ENCODE measurements around the gene COX6B2.

The COX6B2 gene

DNA sequence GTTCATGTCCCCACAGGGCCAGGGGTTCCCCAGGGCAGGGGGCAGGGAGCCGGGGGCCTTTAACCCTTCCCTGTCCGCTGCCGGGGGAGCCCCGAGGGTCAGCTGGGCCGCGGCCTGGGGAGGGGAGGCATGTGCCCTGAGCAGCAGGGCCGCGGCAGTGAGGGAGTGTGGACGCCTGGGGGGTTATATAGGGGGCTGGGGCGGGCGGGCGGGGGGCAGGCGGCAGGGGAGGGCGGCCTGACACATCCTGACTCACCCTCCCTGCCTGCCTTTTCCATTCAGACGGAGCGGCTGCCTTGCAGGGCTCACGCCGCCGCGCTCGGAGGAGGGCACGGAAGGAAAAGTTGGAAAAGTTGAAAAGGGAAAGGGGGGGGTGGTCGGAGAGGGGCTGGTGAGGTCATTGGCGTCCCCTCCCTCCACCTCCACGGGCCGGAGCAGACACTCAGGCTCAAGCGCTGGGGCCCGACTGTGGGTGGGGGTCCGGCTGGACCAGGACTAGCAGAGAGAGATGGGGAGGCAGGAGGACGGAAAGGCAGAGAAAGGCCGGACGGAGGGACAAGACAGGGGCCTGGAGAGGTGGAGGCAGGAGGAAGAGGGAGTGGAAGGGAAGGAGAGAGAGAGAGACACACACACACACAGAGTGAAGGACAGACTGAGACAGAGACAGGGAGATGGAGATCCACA, 15.9 kb upstream of the COX6B2 start, which contains the start of gene IL11:
Gene IL11, minus strand, starts transcription at position 159 of the 684 bp plus-strand sequence. Its CDS starts 153 bp downstream, at position 6.
- no peak for DNase-seq (ENCODE audit: low read depth, low spot score)
- TF ChIP-seq SUZ12 (IDR thresholded peaks at IDR 0.05; ENCODE audit: extremely low read depth, insufficient read depth, insufficient read length) (no peak), ZNF274 (IDR thresholded peaks at IDR 0.05; ENCODE audit: low read depth, low read length) (no peak), YY1 (IDR thresholded peaks at IDR 0.05; ENCODE audit: insufficient read depth, insufficient read length) (no peak)
- Histone ChIP-seq H3K4me3 (ENCODE audit: insufficient read length, low read depth) (peak within 1 kb of the TSS; percentile 42), H3K9ac (ENCODE audit: insufficient read length, low read depth) (peak within 1 kb of the TSS; percentile 77), H3K27me3 (ENCODE audit: insufficient read depth, insufficient read length) (peaks cover 23% of the 10 kb centered on the region), H3K9me3 (ENCODE audit: insufficient read depth, low read length) (no peaks in the 10 kb centered on the region), H3K36me3 (ENCODE audit: insufficient read depth, insufficient read length, low read length) (peaks cover 21% of the 10 kb centered on the region), H3K4me1 (ENCODE audit: insufficient read depth, insufficient read length) (peaks cover 17% of the 10 kb centered on the region)

DNA sequence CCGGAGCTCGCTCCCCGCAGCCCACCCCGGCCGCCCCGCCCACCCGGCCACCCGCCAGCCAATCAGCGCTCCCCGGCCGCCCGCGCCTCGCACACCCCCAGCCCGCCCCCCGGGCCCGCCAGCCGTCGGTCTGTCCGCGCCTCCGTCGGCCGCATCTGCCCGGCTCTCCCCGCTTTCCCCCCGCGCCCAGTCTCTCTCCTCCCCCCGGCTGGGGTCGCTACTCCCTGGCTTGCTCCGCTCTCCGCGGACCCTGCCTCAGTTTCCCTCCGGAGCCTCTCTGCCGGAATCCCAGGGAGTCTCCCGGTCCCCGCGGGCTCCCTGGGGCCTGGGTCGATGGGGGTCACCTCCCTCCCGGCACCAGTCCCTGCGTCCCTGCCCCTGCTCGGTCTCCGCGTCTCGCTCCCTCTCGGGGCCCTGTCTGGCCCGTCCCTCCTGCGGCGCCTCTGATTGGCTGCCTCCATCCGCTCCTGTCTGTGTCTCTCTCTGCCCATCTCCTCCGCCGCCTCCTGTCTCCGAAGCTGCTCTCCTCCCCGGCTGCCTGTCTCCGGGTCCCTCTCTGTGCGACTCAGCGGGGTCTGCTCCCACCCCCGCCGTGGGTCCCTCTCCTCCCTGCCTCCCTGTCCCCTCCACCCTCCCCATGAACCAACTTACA, 15.3 kb upstream of the COX6B2 start:
- H3K27me3 ChIP-seq (ENCODE audit: insufficient read depth, insufficient read length): peaks cover 23% of the 10 kb centered on the region
- peak; percentile 49 for DNase-seq (ENCODE audit: low read depth, low spot score)
- no peak for TF ChIP-seq SUZ12 (IDR thresholded peaks at IDR 0.05; ENCODE audit: extremely low read depth, insufficient read depth, insufficient read length)

DNA sequence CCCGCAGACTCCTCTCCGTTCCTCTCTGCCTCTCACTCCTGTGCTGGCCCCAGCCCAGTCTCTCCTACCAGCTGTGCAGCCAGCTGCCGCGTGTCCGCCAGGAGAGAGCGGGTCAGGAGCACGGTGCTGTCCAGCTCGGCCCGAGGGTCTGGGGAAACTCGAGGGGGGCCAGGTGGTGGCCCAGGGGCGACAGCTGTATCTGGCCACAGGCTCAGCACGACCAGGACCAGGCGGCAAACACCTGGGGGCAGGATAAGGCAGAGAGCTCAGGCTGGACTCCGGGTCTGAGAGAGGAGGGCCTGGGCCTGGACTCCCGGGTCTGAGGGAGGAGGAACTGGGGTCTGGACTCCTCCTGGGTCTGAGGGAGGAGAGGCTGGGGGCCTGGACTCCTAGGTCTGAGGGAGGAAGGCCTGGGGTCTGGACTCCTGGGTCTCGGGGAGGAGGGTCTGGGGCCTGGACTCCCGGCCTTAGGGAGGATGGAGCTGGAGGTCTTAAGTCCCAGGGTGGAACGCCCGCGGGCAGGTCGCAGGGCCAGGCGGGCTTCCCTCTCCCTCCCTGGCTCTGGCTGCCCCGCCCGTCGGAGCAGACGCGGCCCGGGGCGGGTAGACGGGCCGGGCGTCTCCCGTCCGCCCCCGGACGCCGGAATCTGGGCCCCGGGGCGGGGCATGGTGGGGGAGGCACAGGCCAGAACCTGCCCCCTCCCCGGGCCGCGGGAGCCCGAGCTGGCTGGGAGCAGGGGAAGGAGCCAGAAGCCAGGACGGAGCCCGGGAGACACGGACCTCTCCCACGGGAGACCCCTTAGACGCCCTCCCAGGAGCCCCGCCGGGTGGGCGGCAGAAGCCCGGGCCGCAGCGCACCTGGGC, 14.4 kb upstream of the COX6B2 start:
- DNase-seq (ENCODE audit: low read depth, low spot score): no peak
- H3K36me3 ChIP-seq (ENCODE audit: insufficient read depth, insufficient read length, low read length): peaks cover 24% of the 10 kb centered on the region
- H3K9ac ChIP-seq (ENCODE audit: insufficient read length, low read depth): peak overlapping the region; percentile 77
- H3K4me3 ChIP-seq (ENCODE audit: insufficient read length, low read depth): peak overlapping the region; percentile 39
- H3K9me3 ChIP-seq (ENCODE audit: insufficient read depth, low read length): no peaks in the 10 kb centered on the region
- peaks cover 15% of the 10 kb centered on the region for H3K4me1 ChIP-seq (ENCODE audit: insufficient read depth, insufficient read length)
- peaks cover 23% of the 10 kb centered on the region for H3K27me3 ChIP-seq (ENCODE audit: insufficient read depth, insufficient read length)
- TF ChIP-seq YY1 (IDR thresholded peaks at IDR 0.05; ENCODE audit: insufficient read depth, insufficient read length) (no peak), SUZ12 (IDR thresholded peaks at IDR 0.05; ENCODE audit: extremely low read depth, insufficient read depth, insufficient read length) (no peak), ZNF274 (IDR thresholded peaks at IDR 0.05; ENCODE audit: low read depth, low read length) (no peak)

More for the DNA sequence above, 15.3 kb upstream of the COX6B2 start:
- H3K4me1 ChIP-seq (ENCODE audit: insufficient read depth, insufficient read length): peaks cover 15% of the 10 kb centered on the region
- H3K36me3 ChIP-seq (ENCODE audit: insufficient read depth, insufficient read length, low read length): peaks cover 24% of the 10 kb centered on the region
- peak overlapping the region; percentile 42 for H3K4me3 ChIP-seq (ENCODE audit: insufficient read length, low read depth)
- H3K9ac ChIP-seq (ENCODE audit: insufficient read length, low read depth): peak overlapping the region; percentile 61
- H3K9me3 ChIP-seq (ENCODE audit: insufficient read depth, low read length): no peaks in the 10 kb centered on the region

DNA sequence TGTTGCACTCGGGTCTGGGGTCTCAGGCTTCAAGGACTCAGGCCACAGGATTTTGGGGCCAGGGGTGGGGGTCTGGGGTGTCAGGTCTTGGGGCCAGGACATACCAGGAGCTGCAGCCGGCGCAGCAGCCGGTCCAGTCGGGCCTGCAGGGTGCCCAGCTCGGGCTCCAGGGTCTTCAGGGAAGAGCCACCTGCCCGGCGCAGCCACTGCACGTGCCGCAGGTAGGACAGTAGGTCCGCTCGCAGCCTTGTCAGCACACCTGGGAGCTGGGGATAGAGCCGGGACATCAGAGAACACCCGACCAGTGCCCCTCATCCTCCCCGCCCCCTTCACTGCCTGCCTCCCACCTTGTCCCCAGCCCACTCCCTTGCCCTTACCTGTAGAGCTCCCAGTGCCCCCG, 13.6 kb upstream of the COX6B2 start:
- no peak overlapping the region for H3K4me3 ChIP-seq (ENCODE audit: insufficient read length, low read depth)
- peaks cover 23% of the 10 kb centered on the region for H3K27me3 ChIP-seq (ENCODE audit: insufficient read depth, insufficient read length)
- no peak for DNase-seq (ENCODE audit: low read depth, low spot score)
- no peaks in the 10 kb centered on the region for H3K9me3 ChIP-seq (ENCODE audit: insufficient read depth, low read length)
- H3K4me1 ChIP-seq (ENCODE audit: insufficient read depth, insufficient read length): peaks cover 17% of the 10 kb centered on the region
- peaks cover 24% of the 10 kb centered on the region for H3K36me3 ChIP-seq (ENCODE audit: insufficient read depth, insufficient read length, low read length)
- no peak for TF ChIP-seq ZNF274 (IDR thresholded peaks at IDR 0.05; ENCODE audit: low read depth, low read length)
- TF ChIP-seq YY1 (IDR thresholded peaks at IDR 0.05; ENCODE audit: insufficient read depth, insufficient read length): no peak
- no peak for TF ChIP-seq SUZ12 (IDR thresholded peaks at IDR 0.05; ENCODE audit: extremely low read depth, insufficient read depth, insufficient read length)
- H3K9ac ChIP-seq (ENCODE audit: insufficient read length, low read depth): no peak overlapping the region

DNA sequence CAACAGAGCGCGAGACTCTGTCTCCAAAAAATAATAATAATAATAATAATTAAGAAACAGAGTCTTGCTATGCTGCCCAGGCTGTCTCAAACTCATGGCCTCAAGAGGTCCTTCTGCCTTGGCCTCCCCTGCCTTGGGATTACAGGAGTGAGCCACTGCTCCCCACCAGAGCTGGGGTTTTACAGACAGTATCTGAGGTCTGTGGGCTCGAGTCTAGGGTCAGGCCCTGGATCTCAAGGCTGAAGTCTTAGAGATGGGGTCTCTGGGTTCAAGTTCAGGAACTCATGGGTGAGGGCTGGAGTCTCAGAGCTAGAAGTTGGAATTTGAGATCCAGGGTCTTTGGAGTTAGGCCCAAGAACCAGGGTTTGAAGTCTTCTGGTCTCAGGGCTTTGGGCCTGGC, 12.3 kb upstream of the COX6B2 start:
- Histone ChIP-seq H3K9me3 (ENCODE audit: insufficient read depth, low read length) (no peaks in the 10 kb centered on the region), H3K9ac (ENCODE audit: insufficient read length, low read depth) (no peak overlapping the region), H3K4me3 (ENCODE audit: insufficient read length, low read depth) (no peak overlapping the region), H3K27me3 (ENCODE audit: insufficient read depth, insufficient read length) (peaks cover 13% of the 10 kb centered on the region), H3K36me3 (ENCODE audit: insufficient read depth, insufficient read length, low read length) (peaks cover 24% of the 10 kb centered on the region), H3K4me1 (ENCODE audit: insufficient read depth, insufficient read length) (peaks cover 7% of the 10 kb centered on the region)
- no peak for DNase-seq (ENCODE audit: low read depth, low spot score)
- TF ChIP-seq YY1 (IDR thresholded peaks at IDR 0.05; ENCODE audit: insufficient read depth, insufficient read length) (no peak), ZNF274 (IDR thresholded peaks at IDR 0.05; ENCODE audit: low read depth, low read length) (no peak), SUZ12 (IDR thresholded peaks at IDR 0.05; ENCODE audit: extremely low read depth, insufficient read depth, insufficient read length) (no peak)

DNA sequence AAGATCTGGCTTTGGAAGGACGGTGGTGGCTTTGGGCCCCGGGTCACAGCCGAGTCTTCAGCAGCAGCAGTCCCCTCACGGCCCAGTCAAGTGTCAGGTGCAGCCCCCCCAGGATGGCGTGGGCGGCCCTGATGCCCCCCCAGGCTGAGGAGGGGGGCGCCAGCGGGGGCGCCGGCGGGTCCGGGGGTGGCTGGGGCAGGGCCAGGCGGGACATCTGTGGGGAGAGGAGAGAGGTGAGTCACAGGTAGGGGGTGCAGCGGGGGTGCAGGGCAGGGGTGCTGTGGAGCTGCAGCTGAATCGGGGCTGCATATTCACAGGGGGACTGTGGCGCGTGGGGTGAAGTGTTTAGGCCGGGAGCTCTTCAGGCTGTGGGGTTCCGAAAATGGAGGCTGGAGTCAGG, 11.4 kb upstream of the COX6B2 start:
- TF ChIP-seq SUZ12 (IDR thresholded peaks at IDR 0.05; ENCODE audit: extremely low read depth, insufficient read depth, insufficient read length) (no peak), YY1 (IDR thresholded peaks at IDR 0.05; ENCODE audit: insufficient read depth, insufficient read length) (no peak), ZNF274 (IDR thresholded peaks at IDR 0.05; ENCODE audit: low read depth, low read length) (no peak)
- H3K27me3 ChIP-seq (ENCODE audit: insufficient read depth, insufficient read length): peaks cover 6% of the 10 kb centered on the region
- H3K36me3 ChIP-seq (ENCODE audit: insufficient read depth, insufficient read length, low read length): peaks cover 24% of the 10 kb centered on the region
- H3K9me3 ChIP-seq (ENCODE audit: insufficient read depth, low read length): no peaks in the 10 kb centered on the region
- peaks cover 7% of the 10 kb centered on the region for H3K4me1 ChIP-seq (ENCODE audit: insufficient read depth, insufficient read length)
- H3K4me3 ChIP-seq (ENCODE audit: insufficient read length, low read depth): no peak overlapping the region
- no peak for DNase-seq (ENCODE audit: low read depth, low spot score)
- no peak overlapping the region for H3K9ac ChIP-seq (ENCODE audit: insufficient read length, low read depth)

DNA sequence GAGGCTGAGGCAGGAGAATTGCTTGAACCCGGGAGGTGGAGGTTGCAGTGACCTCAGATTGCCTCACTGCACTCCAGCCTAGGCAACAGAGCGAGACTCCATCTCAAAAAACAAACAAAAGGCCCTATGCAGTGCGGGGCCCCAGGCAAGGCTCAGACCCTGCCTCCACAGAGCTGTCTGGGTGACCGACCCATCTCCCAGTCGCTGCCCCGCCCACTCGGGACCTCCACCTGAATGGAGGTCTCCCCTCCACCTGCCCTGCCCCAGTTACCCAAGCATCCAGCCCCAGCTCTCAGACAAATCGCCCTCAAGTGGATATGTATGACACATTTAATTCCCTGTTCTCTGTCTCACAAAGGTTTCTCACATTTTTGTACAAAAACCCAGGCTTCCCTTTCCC, 10.7 kb upstream of the COX6B2 start:
- DNase-seq (ENCODE audit: low read depth, low spot score): no peak
- Histone ChIP-seq H3K27me3 (ENCODE audit: insufficient read depth, insufficient read length) (no peaks in the 10 kb centered on the region), H3K9me3 (ENCODE audit: insufficient read depth, low read length) (no peaks in the 10 kb centered on the region), H3K9ac (ENCODE audit: insufficient read length, low read depth) (no peak overlapping the region), H3K36me3 (ENCODE audit: insufficient read depth, insufficient read length, low read length) (peaks cover 24% of the 10 kb centered on the region), H3K4me3 (ENCODE audit: insufficient read length, low read depth) (no peak overlapping the region), H3K4me1 (ENCODE audit: insufficient read depth, insufficient read length) (peaks cover 7% of the 10 kb centered on the region)
- TF ChIP-seq SUZ12 (IDR thresholded peaks at IDR 0.05; ENCODE audit: extremely low read depth, insufficient read depth, insufficient read length) (no peak), YY1 (IDR thresholded peaks at IDR 0.05; ENCODE audit: insufficient read depth, insufficient read length) (no peak)

Data from NT2/D1 (cell line).